Nephron (organoid): ENCODE data around the gene ACTL8.

Experiments used
- H3K27ac Mint-ChIP-seq, 3 experiments: 2 replicates each; pipeline ENCODE4 v1.8.0; 2020; ENCODE audit warnings: mixed read lengths in 3 of 3, mild to moderate bottlenecking in 2 of 3, moderate library complexity in 1 of 3
- H3K27me3 Mint-ChIP-seq: 2 replicates; pipeline ENCODE4 v1.8.0; 2021; ENCODE audit warnings: low read depth, mild to moderate bottlenecking, moderate library complexity, mixed read lengths
- H3K36me3 Mint-ChIP-seq: 2 replicates; pipeline ENCODE4 v1.8.0; 2020; ENCODE audit warnings: low read depth, mixed read lengths
- H3K4me1 Mint-ChIP-seq: 2 replicates; pipeline ENCODE4 v1.8.0; 2020; ENCODE audit warnings: mixed read lengths
- H3K4me3 Mint-ChIP-seq, 3 experiments: 2 replicates each; pipeline ENCODE4 v1.8.0; 2020; ENCODE audit warnings: mild to moderate bottlenecking in 3 of 3, mixed read lengths in 3 of 3, moderate library complexity in 2 of 3
- H3K9me3 Mint-ChIP-seq: 2 replicates; pipeline ENCODE4 v1.8.0; 2020; ENCODE audit warnings: mixed read lengths
- TF ChIP-seq, protein P1 (sequence below), 3 experiments: fragments of 200-600 bp; sonication (generic); IDR thresholded peaks; one replicate each; pipeline ENCODE4 v1.5.0; 2021; ENCODE audit warnings: antibody characterized with exemption in 3 of 3; ENCODE audit not compliant: unreplicated experiment in 3 of 3

ACTL8 gene

DNA sequence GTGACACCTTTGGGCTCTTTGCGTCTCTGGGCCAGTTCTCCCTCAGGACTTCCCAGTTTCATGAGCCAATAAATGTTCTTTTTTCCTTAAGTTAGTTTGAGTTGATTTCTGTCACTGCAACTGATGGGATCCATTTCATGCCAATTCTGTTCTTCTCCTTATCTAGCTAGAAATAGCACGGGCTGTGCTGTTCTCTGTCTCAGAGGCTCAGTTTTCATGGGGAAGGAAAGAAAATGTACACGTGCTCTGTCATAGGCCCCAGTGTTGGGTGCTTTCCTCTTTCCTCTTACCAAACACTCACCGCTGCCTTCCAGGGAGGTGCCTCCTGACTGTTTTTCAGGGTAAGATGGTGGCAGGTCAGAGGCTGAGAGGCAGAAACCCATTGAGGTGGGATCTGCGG is 43.2 kb upstream of the ACTL8 start:
- TF ChIP-seq, protein P1, sequence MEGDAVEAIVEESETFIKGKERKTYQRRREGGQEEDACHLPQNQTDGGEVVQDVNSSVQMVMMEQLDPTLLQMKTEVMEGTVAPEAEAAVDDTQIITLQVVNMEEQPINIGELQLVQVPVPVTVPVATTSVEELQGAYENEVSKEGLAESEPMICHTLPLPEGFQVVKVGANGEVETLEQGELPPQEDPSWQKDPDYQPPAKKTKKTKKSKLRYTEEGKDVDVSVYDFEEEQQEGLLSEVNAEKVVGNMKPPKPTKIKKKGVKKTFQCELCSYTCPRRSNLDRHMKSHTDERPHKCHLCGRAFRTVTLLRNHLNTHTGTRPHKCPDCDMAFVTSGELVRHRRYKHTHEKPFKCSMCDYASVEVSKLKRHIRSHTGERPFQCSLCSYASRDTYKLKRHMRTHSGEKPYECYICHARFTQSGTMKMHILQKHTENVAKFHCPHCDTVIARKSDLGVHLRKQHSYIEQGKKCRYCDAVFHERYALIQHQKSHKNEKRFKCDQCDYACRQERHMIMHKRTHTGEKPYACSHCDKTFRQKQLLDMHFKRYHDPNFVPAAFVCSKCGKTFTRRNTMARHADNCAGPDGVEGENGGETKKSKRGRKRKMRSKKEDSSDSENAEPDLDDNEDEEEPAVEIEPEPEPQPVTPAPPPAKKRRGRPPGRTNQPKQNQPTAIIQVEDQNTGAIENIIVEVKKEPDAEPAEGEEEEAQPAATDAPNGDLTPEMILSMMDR (IDR thresholded peaks at IDR 0.05; ENCODE audit: unreplicated experiment in 3 of 3): no peak
- no peak overlapping the region for H3K4me3 Mint-ChIP-seq
- H3K9me3 Mint-ChIP-seq: peaks cover 15% of the 10 kb centered on the region
- no peaks in the 10 kb centered on the region for H3K36me3 Mint-ChIP-seq
- peaks cover 45% of the 10 kb centered on the region for H3K27me3 Mint-ChIP-seq
- no peaks in the 10 kb centered on the region for H3K4me1 Mint-ChIP-seq
- H3K27ac Mint-ChIP-seq: no peak overlapping the region

DNA sequence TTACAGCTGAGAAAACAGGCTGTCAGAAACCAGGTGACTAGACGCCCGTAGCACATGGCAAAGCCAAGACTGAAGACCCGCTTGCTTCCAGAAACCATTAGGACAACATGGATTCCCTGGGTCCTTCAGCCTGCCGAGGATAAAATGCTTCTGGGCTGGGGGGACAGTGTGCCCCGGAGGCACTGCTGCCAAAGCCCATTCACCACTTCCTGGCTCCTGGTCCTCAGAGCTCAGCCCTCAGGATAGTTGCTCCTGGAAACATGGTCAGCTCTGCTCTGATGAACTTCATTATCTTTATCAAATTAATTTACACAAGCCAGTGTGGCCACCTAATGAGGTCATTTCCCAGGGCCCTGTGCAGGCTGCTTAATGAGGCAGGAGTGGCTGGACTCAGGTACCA is 41.1 kb upstream of the ACTL8 start:
- Mint-ChIP-seq H3K36me3 (no peaks in the 10 kb centered on the region), H3K27me3 (peaks cover 41% of the 10 kb centered on the region), H3K27ac (no peak overlapping the region), H3K9me3 (peaks cover 15% of the 10 kb centered on the region), H3K4me1 (peaks cover 9% of the 10 kb centered on the region), H3K4me3 (no peak overlapping the region)
- TF ChIP-seq, protein P1 (IDR thresholded peaks at IDR 0.05; ENCODE audit: unreplicated experiment in 3 of 3): no peak

DNA sequence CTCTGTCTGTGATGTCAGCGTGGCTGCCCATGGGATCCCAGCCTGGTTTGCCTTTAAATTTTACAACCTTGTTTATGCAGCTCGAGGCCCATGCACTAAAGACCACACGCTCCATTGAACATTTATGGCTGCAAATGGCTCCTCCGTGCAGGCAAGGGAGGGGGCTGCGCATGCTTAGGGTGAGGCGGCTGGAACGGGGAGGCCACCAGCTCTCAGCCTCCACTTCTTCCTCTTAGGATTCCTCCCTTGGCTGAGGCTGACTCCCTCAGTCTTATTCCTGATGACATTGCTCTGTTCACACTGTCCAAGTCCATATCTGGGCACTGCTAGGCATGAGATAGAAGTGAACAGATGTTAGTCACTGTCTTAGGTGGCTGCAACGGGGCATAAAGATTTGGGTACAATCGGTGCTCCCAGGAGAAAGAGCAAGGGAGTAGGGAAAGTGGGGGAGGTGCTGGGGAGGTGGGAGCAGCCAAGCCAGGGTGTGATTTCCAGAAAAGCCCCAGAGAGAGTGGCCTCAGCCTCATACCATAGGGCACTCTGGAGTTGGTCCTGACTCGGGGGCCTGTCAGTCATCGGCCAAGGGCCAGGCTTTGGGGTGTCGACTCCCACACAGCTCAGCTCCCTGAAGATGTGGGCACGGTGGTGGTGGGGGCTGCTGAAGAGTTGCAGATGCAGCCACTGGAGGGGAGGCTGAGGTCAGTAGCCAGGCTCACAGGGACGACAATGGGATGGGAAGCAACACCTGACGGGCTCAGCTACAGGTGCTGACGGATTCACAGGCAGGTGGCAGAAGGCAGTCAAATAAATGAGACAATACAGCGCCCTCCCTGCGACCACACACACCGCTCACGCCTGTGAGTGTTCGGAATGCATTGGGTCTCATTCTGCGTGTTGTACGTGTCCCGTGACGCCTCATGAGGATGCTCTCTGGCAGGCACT is 37.3 kb upstream of the ACTL8 start:
- no peak overlapping the region for H3K4me3 Mint-ChIP-seq
- H3K4me1 Mint-ChIP-seq: peaks cover 9% of the 10 kb centered on the region
- TF ChIP-seq, protein P1 (IDR thresholded peaks at IDR 0.05; ENCODE audit: unreplicated experiment in 3 of 3): no peak
- peak overlapping the region in 2 of 3 experiments; percentile 11 to 79 for H3K27ac Mint-ChIP-seq
- H3K9me3 Mint-ChIP-seq: no peaks in the 10 kb centered on the region
- peaks cover 25% of the 10 kb centered on the region for H3K27me3 Mint-ChIP-seq
- no peaks in the 10 kb centered on the region for H3K36me3 Mint-ChIP-seq

DNA sequence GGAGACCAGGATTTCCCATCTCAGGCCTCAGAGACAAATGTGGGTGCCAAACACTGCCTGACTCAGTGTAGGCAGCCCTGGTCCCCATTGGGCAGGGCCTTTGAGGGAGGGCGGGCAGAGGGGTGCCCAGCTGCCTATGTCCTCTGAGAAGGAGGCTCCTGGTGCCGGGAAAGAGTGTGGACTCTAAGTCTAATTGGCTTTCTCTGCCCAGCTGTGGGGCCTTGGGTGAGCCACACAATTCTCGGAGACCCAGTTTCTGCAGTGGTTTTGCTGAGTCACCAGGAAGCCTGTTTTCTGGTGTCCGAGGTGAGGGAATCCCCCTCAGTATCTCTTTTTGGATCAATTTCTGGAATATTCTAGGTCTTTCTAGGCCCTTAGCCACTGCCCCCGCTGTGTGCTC is 35.3 kb upstream of the ACTL8 start:
- TF ChIP-seq, protein P1 (IDR thresholded peaks at IDR 0.05; ENCODE audit: unreplicated experiment in 3 of 3): no peak
- Mint-ChIP-seq H3K27me3 (peaks cover 27% of the 10 kb centered on the region), H3K4me3 (no peak overlapping the region), H3K4me1 (peaks cover 9% of the 10 kb centered on the region), H3K9me3 (no peaks in the 10 kb centered on the region), H3K27ac (no peak overlapping the region), H3K36me3 (no peaks in the 10 kb centered on the region)

DNA sequence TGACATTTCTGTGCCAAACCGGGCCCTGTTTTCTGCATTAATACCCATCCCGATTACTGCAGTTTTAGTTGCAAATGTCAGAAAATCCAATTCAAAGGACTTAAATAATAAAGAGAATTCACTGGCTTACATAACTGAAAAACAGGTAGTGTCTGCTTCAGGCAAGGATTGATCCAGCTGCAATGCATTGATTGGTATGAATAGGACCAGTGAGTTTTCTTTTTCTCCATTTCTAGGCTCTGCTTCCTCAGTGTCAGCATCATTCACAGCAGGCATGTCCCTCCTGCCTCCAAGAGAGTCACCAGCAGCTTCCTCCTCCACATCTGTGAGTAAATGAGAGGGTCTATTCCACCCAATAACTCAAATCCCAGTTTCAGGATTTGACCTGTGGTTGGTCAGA is 33.7 kb upstream of the ACTL8 start:
- Mint-ChIP-seq H3K27ac (no peak overlapping the region), H3K4me3 (no peak overlapping the region), H3K27me3 (peaks cover 20% of the 10 kb centered on the region), H3K36me3 (no peaks in the 10 kb centered on the region), H3K9me3 (no peaks in the 10 kb centered on the region), H3K4me1 (peaks cover 9% of the 10 kb centered on the region)
- TF ChIP-seq, protein P1 (IDR thresholded peaks at IDR 0.05; ENCODE audit: unreplicated experiment in 3 of 3): no peak

DNA sequence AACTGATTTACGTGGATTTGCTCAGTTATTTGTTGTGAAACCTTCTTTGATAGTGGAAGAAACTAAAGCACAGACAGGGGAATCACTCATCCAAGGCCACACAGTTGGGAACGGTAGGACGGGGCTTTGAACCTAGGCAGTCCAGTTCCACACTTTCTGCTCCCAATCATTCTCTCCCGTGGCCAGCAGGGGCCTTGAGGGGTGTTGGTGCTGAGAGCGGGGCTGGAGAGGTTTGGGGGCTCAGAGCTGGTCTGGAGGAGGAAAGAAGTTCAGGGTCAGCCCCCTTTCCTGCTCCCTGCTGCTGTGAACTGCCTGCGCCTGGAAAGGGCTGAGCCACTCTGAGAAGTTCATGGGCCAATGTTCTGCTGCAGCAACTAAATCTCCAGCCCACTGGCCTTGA is 31.4 kb upstream of the ACTL8 start:
- H3K4me1 Mint-ChIP-seq: no peaks in the 10 kb centered on the region
- no peak overlapping the region for H3K4me3 Mint-ChIP-seq
- TF ChIP-seq, protein P1 (IDR thresholded peaks at IDR 0.05; ENCODE audit: unreplicated experiment in 3 of 3): no peak
- H3K36me3 Mint-ChIP-seq: no peaks in the 10 kb centered on the region
- H3K27me3 Mint-ChIP-seq: peaks cover 20% of the 10 kb centered on the region
- H3K9me3 Mint-ChIP-seq: no peaks in the 10 kb centered on the region
- H3K27ac Mint-ChIP-seq: no peak overlapping the region
